Adrenal gland (tissue), 12 donors: ENCODE data around the gene LRRC59. TPM values are rescaled to one million over a fixed set of nuclear protein-coding genes. Genes with fewer than 3 reads are reported as not detected.

ENCODE experiments used
- DNase-seq, 7 donors: peaks; one replicate each; pipeline ENCODE4 v3.0.0-alpha.2; 2019 to 2020
- H3K27ac ChIP-seq, 5 donors: fragments of 200-600 bp; sonication (generic) in 4 of 5; 1 replicate in 3 of 5; 2 replicates in 2 of 5; pipeline versions ENCODE4 v1.5.1 to v1.8.0; 2016 to 2020; ENCODE audit warnings: mild to moderate bottlenecking in 1 of 5
- H3K27me3 ChIP-seq: fragments of 200-600 bp; 2 replicates; pipeline ENCODE4 v1.8.0; 2021
- H3K36me3 ChIP-seq, 2 donors: fragments of 200-600 bp; replicated peaks in 1 of 2; 1 replicate in 1 of 2; 2 replicates in 1 of 2; pipeline versions ENCODE4 v1.5.1 to v1.8.0; 2018 to 2022
- H3K4me1 ChIP-seq, 2 donors: fragments of 200-600 bp; replicated peaks in 1 of 2; 1 replicate in 1 of 2; 2 replicates in 1 of 2; pipeline versions ENCODE4 v1.5.1 to v1.8.0; 2018 to 2021
- H3K4me3 ChIP-seq, 4 donors: fragments of 200-600 bp; sonication (generic) in 3 of 4; one replicate each; pipeline ENCODE4 v1.5.1; 2016 to 2018
- H3K9me3 ChIP-seq, 3 donors: fragments of 200-600 bp; sonication (generic) in 1 of 3; replicated peaks in 1 of 3; 1 replicate in 2 of 3; 2 replicates in 1 of 3; pipeline versions ENCODE4 v1.5.1 to v1.8.0; 2016 to 2021
- POLR2A ChIP-seq, 2 donors: fragments of 450-650 bp; IDR thresholded peaks; one replicate each; pipeline ENCODE4 v1.6.1; 2017; ENCODE audit warnings: antibody characterized with exemption in 2 of 2, mild to moderate bottlenecking in 2 of 2, moderate library complexity in 1 of 2
- WGBS, 4 donors: extraction: QIAGEN DNeasy Blood & Tissue Kit in 2 of 4; methylation state at CpG; one replicate each; pipeline versions ENCODE4 v1.1.5 to v1.1.7; 2013 to 2017; 5-methylcytosine and 5-hydroxymethylcytosine counted together
- intact Hi-C, 2 donors: fragments of 100-400 bp; cut with DNase I; formaldehyde crosslinking; loops; one replicate each; pipeline versions ENCODE4 v1.14.1 to v1.15.0; 2022 to 2023
- polyA plus RNA-seq, 3 donors: library from polyadenylated mRNA; stranded (reverse); fragments of 200-250 nt in 2 of 3; fragments of 350-450 nt in 1 of 3; fragmentation: Illumina TruSeq in 1 of 3; extraction: RNeasy Lipid Tissue Mini Kit (QIAGEN cat#74804) in 1 of 3; gene quantifications; one replicate each; pipeline ENCODE4 v1.2.3, GENCODE V29; 2013 to 2014
- total RNA-seq, 9 donors: library from RNA; depleted of rRNA in 4 of 9; stranded (reverse); fragments of >200 nt in 4 of 9; fragments of 120-200 nt in 1 of 9; fragmentation: NEBNext Ultra II Directional in 1 of 9; extraction: Animal tissue kit (Norgen Biotek cat#: 25700) in 1 of 9; gene quantifications; one replicate each; pipeline versions ENCODE4 v1.1.0 to v1.2.4, GENCODE V29; 2013 to 2023
- TF ChIP-seq, protein P1 (sequence below), 6 experiments: fragments of 450-650 bp in 4 of 6; fragments of 200-600 bp in 2 of 6; sonication (generic) in 1 of 6; IDR thresholded peaks; 1 replicate in 5 of 6; 2 replicates in 1 of 6; pipeline versions ENCODE4 v1.5.1 to v1.8.0; 2016 to 2021; ENCODE audit warnings: antibody characterized with exemption in 6 of 6, mild to moderate bottlenecking in 2 of 6, moderate library complexity in 1 of 6
- donor health status: healthy with polysubstance abuse.
- donor health status: Bipolar disorder and iron deficiency.
- donor health status: DM: yes; HTN: yes; CAD: no.
- donor health status: DM: no; HTN: no; CAD: no.
- donor health status: DM: no; HTN: no; CAD: no.
- donor health status: DM: yes; HTN: yes; CAD: no.

Gene LRRC59
- total and polyA plus RNA-seq, 12 donors, result 38.0 to 337 (median 107) TPM

DNA sequence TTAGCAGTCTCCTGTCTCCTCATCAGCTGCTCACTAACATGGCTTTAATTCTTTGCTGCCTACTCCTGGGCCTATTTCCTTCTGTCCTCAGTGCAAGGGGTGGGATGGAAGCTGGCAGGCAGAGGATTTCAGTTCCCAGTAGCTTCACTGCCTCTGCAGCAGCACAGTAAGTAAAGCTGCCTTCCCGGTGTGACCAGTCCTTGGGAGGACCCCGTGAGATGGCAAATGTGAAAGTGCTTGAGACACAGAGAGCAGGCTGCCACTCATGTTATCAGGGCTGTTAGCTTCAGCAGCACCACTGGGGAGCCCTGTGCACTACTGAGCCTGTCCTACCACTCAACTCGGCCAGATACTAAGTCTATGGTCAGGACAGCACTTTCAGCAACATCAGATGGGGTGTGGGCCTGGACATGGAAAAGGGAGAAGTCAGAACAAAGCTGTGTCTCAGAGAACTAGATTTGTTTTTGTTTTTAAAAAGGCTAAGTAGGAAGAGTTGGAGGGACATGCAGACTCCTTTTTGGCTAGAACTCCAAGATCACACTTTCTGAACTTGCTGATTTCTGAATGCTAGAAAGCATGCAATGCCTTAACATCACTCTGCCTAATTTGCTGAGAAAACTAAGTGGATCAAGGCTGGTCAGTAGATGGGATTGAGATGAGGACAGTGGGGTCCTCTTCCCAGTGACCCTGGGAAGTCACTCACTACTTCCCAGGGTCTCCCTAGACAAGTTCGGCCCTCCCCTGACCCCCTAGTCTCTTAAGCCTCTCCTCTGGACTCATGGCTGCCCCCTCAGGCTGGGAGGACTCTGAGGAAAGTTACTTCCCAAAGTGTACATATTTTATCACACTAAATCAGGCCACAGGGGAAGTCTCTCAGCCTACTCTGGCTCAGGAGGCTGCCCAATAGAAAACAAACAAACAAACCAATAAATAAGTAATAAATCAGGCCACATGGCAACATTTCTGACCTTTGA is 29.8 kb upstream of the LRRC59 start:
- DNase-seq, result peak in 5 of 7 donors; percentile 42 to 57 (median 49)
- H3K4me3 ChIP-seq, result peak overlapping the region; percentile 55 to 79 (median 67)
- peaks cover 31 to 47% of the 10 kb centered on the region in 2 donors for H3K4me1 ChIP-seq
- intact Hi-C loops, result no loop called here
- no peaks in the 10 kb centered on the region for H3K27me3 ChIP-seq
- H3K9me3 ChIP-seq, result no peaks in the 10 kb centered on the region
- peak overlapping the region; percentile 44 to 89 (median 75) for H3K27ac ChIP-seq
- H3K36me3 ChIP-seq, result peaks cover 0 to 2% of the 10 kb centered on the region in 2 donors
- TF ChIP-seq POLR2A (IDR thresholded peaks at IDR 0.05), result peak in 1 of 2 donors; percentile 27
- TF ChIP-seq, protein P1, sequence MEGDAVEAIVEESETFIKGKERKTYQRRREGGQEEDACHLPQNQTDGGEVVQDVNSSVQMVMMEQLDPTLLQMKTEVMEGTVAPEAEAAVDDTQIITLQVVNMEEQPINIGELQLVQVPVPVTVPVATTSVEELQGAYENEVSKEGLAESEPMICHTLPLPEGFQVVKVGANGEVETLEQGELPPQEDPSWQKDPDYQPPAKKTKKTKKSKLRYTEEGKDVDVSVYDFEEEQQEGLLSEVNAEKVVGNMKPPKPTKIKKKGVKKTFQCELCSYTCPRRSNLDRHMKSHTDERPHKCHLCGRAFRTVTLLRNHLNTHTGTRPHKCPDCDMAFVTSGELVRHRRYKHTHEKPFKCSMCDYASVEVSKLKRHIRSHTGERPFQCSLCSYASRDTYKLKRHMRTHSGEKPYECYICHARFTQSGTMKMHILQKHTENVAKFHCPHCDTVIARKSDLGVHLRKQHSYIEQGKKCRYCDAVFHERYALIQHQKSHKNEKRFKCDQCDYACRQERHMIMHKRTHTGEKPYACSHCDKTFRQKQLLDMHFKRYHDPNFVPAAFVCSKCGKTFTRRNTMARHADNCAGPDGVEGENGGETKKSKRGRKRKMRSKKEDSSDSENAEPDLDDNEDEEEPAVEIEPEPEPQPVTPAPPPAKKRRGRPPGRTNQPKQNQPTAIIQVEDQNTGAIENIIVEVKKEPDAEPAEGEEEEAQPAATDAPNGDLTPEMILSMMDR (IDR thresholded peaks at IDR 0.05), result peak in 2 of 6 experiments; percentile 18
- 0 to 20% (median 13%) methylated on average over 1 to 4 of the region's 4 CpGs for WGBS, 4 donors

GRCh38 chr17:50426472-50426782 is 29.1 kb upstream of the LRRC59 start:
- no peaks in the 10 kb centered on the region for H3K9me3 ChIP-seq
- peak overlapping the region; percentile 44 to 89 (median 75) for H3K27ac ChIP-seq
- intact Hi-C loops, result no loop called here
- TF ChIP-seq, protein P1 (IDR thresholded peaks at IDR 0.05), result no peak
- no peak for TF ChIP-seq POLR2A (IDR thresholded peaks at IDR 0.05)
- H3K4me1 ChIP-seq, result peaks cover 31 to 52% of the 10 kb centered on the region in 2 donors
- no peak for DNase-seq
- H3K4me3 ChIP-seq, result peak overlapping the region; percentile 55 to 79 (median 67)
- H3K36me3 ChIP-seq, result peaks cover 0 to 2% of the 10 kb centered on the region in 2 donors
- H3K27me3 ChIP-seq, result no peaks in the 10 kb centered on the region
- 0 to 20% (median 1%) methylated on average over 1 to 7 of the region's 7 CpGs for WGBS, 4 donors

GRCh38 chr17:50425682-50426471 is 28.6 kb upstream of the LRRC59 start, which contains the start of gene ACSF2:
Gene ACSF2, plus strand, starts transcription at chr17:50426218. Its CDS starts 44 bp downstream, at chr17:50426262.
- Histone ChIP-seq H3K4me3 (peak within 1 kb of the TSS; percentile 55 to 79 (median 67)), H3K9me3 (no peaks in the 10 kb centered on the region), H3K27ac (peak within 1 kb of the TSS; percentile 49 to 89 (median 75)), H3K27me3 (no peaks in the 10 kb centered on the region), H3K4me1 (peaks cover 27 to 58% of the 10 kb centered on the region in 2 donors), H3K36me3 (no peaks in the 10 kb centered on the region)
- 0 to 2% (median 1%) methylated on average over 4 to 70 of the region's 70 CpGs for WGBS, 4 donors
- peak; percentile 75 to 82 (median 80) for DNase-seq
- intact Hi-C loops, result no loop called here
- TF ChIP-seq, protein P1 (IDR thresholded peaks at IDR 0.05), result no peak
- peak; percentile 24 to 88 for TF ChIP-seq POLR2A (IDR thresholded peaks at IDR 0.05)
